Measurements from ENCODE around the gene SLCO6A1. TPM values are rescaled to one million over a fixed set of nuclear protein-coding genes. Genes with fewer than 3 reads are reported as not detected.

SLCO6A1 gene
- total and polyA plus RNA-seq, 4 donors, result not detected

DNA sequence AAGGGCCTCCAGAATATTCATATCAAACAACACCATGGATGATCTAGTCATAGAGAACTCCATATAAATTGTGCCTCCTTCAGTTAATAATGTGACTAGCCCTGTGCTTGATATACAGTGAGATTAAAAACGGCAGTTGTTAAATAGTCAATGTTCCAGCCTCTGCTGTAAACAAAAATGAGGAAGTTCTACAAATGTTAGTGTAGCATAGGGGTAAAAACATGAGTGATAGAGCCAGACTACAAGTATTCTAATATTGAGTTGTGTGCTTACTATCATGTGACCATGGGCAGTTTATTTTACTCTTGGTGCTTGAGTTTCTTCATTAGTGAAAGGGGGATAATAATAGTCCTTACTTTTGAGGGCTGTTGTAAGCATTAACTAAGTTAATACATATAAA lies 43.3 kb upstream of the SLCO6A1 start:
- Histone ChIP-seq H3K9ac (ENCODE audit: insufficient read depth in 1 of 2, low read length in 2 of 2) (no peak overlapping the region), H3K27ac (ENCODE audit: low read depth in 1 of 2, low read length in 1 of 2) (no peak overlapping the region), H3K4me3 (no peak overlapping the region), H3K4me1 (ENCODE audit: control insufficient read depth in 5 of 5, insufficient read depth in 5 of 5, low read length in 5 of 5) (no peaks in the 10 kb centered on the region), H3K27me3 (ENCODE audit: control insufficient read depth in 3 of 3, insufficient read depth in 3 of 3, low read length in 2 of 3) (no peaks in the 10 kb centered on the region), H3K9me3 (ENCODE audit: control insufficient read depth in 4 of 4, insufficient read depth in 3 of 4, low read length in 3 of 4) (peaks cover 0 to 2% (median 0%) of the 10 kb centered on the region in 4 donors), H3K36me3 (ENCODE audit: control insufficient read depth in 4 of 4, insufficient read depth in 4 of 4, low read length in 4 of 4) (no peaks in the 10 kb centered on the region)
- DNase-seq (no peak), ATAC-seq (ENCODE audit: insufficient read depth, low FRiP score) (no peak)
- WGBS, 2 donors, result 10 to 39% methylated on average over 1 of the region's 1 CpG
- no peak for TF ChIP-seq CTCF (IDR thresholded peaks at IDR 0.05; ENCODE audit: control extremely low read depth, extremely low read depth)

DNA sequence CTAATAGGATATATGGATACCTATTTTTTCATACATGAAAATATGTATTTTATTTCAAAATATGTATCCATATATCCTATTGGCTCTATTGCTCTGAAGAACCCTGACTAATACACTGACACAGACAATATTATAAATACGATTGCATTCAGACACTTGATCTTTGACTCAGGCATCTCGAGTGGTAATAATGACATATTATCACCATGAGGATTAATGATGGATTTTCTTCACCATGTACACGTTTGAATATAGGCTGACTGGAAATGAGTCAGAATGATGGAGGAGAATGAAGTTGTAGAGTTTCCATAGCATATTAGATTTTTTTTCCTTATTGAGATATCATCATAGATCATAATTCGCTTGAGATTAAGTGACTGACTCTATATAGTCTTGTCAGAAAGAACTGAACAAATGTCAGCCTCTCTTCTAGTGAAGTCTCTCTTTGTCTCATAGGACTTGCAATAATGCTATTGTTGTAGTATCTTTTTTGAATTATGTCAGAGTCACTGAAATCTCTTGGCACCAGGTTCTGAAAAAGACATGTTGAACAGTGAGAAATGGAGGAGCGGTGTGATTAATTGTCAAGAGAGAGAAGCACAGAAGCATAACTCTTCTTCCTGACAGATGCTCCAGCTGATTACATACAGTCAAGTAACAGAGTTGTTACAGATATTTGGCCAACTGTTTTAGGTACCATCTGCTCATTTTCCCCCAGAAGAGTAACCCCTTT lies 41.4 kb upstream of the SLCO6A1 start:
- H3K4me1 ChIP-seq (ENCODE audit: control insufficient read depth in 5 of 5, insufficient read depth in 5 of 5, low read length in 5 of 5), result no peaks in the 10 kb centered on the region
- H3K4me3 ChIP-seq, result no peak overlapping the region
- DNase-seq (no peak), ATAC-seq (ENCODE audit: insufficient read depth, low FRiP score) (no peak)
- 84 to 95% methylated on average over 5 of the region's 5 CpGs for WGBS, 2 donors
- no peak overlapping the region for H3K27ac ChIP-seq (ENCODE audit: low read depth in 1 of 2, low read length in 1 of 2)
- H3K9me3 ChIP-seq (ENCODE audit: control insufficient read depth in 4 of 4, insufficient read depth in 3 of 4, low read length in 3 of 4), result peaks cover 0 to 1% (median 0%) of the 10 kb centered on the region in 4 donors
- H3K36me3 ChIP-seq (ENCODE audit: control insufficient read depth in 4 of 4, insufficient read depth in 4 of 4, low read length in 4 of 4), result no peaks in the 10 kb centered on the region
- no peak for TF ChIP-seq CTCF (IDR thresholded peaks at IDR 0.05; ENCODE audit: control extremely low read depth, extremely low read depth)
- no peaks in the 10 kb centered on the region for H3K27me3 ChIP-seq (ENCODE audit: control insufficient read depth in 3 of 3, insufficient read depth in 3 of 3, low read length in 2 of 3)
- no peak overlapping the region for H3K9ac ChIP-seq (ENCODE audit: insufficient read depth in 1 of 2, low read length in 2 of 2)

GRCh38 chr5:102539562-102539961 lies 40.8 kb upstream of the SLCO6A1 start:
- Histone ChIP-seq H3K4me1 (ENCODE audit: control insufficient read depth in 5 of 5, insufficient read depth in 5 of 5, low read length in 5 of 5) (no peaks in the 10 kb centered on the region), H3K9me3 (ENCODE audit: control insufficient read depth in 4 of 4, insufficient read depth in 3 of 4, low read length in 3 of 4) (no peaks in the 10 kb centered on the region), H3K36me3 (ENCODE audit: control insufficient read depth in 4 of 4, insufficient read depth in 4 of 4, low read length in 4 of 4) (no peaks in the 10 kb centered on the region), H3K9ac (ENCODE audit: insufficient read depth in 1 of 2, low read length in 2 of 2) (no peak overlapping the region), H3K27ac (ENCODE audit: low read depth in 1 of 2, low read length in 1 of 2) (no peak overlapping the region), H3K27me3 (ENCODE audit: control insufficient read depth in 3 of 3, insufficient read depth in 3 of 3, low read length in 2 of 3) (no peaks in the 10 kb centered on the region), H3K4me3 (no peak overlapping the region)
- TF ChIP-seq CTCF (IDR thresholded peaks at IDR 0.05; ENCODE audit: control extremely low read depth, extremely low read depth), result no peak
- ATAC-seq (ENCODE audit: insufficient read depth, low FRiP score) (no peak), DNase-seq (no peak)
- WGBS, 2 donors, result 60 to 87% methylated on average over 1 of the region's 1 CpG

- ATAC-seq (ENCODE audit: insufficient read depth, low FRiP score) (no peak), DNase-seq (no peak)
- no peaks in the 10 kb centered on the region for H3K9me3 ChIP-seq (ENCODE audit: control insufficient read depth in 4 of 4, insufficient read depth in 3 of 4, low read length in 3 of 4)
- no peaks in the 10 kb centered on the region for H3K27me3 ChIP-seq (ENCODE audit: control insufficient read depth in 3 of 3, insufficient read depth in 3 of 3, low read length in 2 of 3)
- no peaks in the 10 kb centered on the region for H3K36me3 ChIP-seq (ENCODE audit: control insufficient read depth in 4 of 4, insufficient read depth in 4 of 4, low read length in 4 of 4)
- 71 to 87% methylated on average over 1 of the region's 1 CpG for WGBS, 2 donors
- TF ChIP-seq CTCF (IDR thresholded peaks at IDR 0.05; ENCODE audit: control extremely low read depth, extremely low read depth), result no peak
- no peaks in the 10 kb centered on the region for H3K4me1 ChIP-seq (ENCODE audit: control insufficient read depth in 5 of 5, insufficient read depth in 5 of 5, low read length in 5 of 5)
- H3K9ac ChIP-seq (ENCODE audit: insufficient read depth in 1 of 2, low read length in 2 of 2), result no peak overlapping the region
- no peak overlapping the region for H3K4me3 ChIP-seq
- no peak overlapping the region for H3K27ac ChIP-seq (ENCODE audit: low read depth in 1 of 2, low read length in 1 of 2)
Observed at GRCh38 chr5:102537011-102537410, 38.2 kb upstream of the SLCO6A1 start.
